ENCODE data around the gene ZDHHC22. TPM values are rescaled to one million over a fixed set of nuclear protein-coding genes. Genes with fewer than 3 reads are reported as not detected.

The ZDHHC22 gene
- total and polyA plus RNA-seq, 2 donors from 2014 or later, result not detected

GRCh38 chr14:77099425-77100167 is 42.0 kb downstream of the ZDHHC22 start:
- no peaks in the 10 kb centered on the region for H3K9me3 ChIP-seq (ENCODE audit: control insufficient read depth in 2 of 3, insufficient read depth in 1 of 3, low read length in 3 of 3)
- intact Hi-C loops (cut with DNase I), result no loop called here
- peak overlapping the region in 2 of 3 donors; percentile 93 to 97 for H3K4me3 ChIP-seq (ENCODE audit: low read length in 3 of 3)
- FAIRE-seq (no peak), DNase-seq (peak in 3 of 5 donors; percentile 10 to 77 (median 56))
- no peak for TF ChIP-seq CTCF (IDR thresholded peaks at IDR 0.05; ENCODE audit: borderline replicate concordance, extremely low read depth, insufficient read depth)
- peak overlapping the region; percentile 99 for H3K27ac ChIP-seq (ENCODE audit: low read depth in 2 of 2, low read length in 2 of 2)
- H3K9ac ChIP-seq (ENCODE audit: low read length in 3 of 3), result peak overlapping the region in 1 of 3 donors; percentile 97
- H3K4me1 ChIP-seq (ENCODE audit: control insufficient read depth in 2 of 3, insufficient read depth in 2 of 3, low read depth in 1 of 3, low read length in 3 of 3), result peaks cover 3 to 26% (median 22%) of the 10 kb centered on the region in 3 donors
- no peaks in the 10 kb centered on the region for H3K27me3 ChIP-seq (ENCODE audit: control insufficient read depth, insufficient read depth, low read length)
- no peaks in the 10 kb centered on the region for H3K36me3 ChIP-seq (ENCODE audit: control insufficient read depth in 2 of 3, insufficient read depth in 3 of 3, low read length in 3 of 3)

GRCh38 chr14:77098529-77099353 is 42.9 kb downstream of the ZDHHC22 start:
- peak overlapping the region; percentile 99 for H3K27ac ChIP-seq (ENCODE audit: low read depth in 2 of 2, low read length in 2 of 2)
- intact Hi-C loops (cut with DNase I), result no loop called here
- no peaks in the 10 kb centered on the region for H3K36me3 ChIP-seq (ENCODE audit: control insufficient read depth in 2 of 3, insufficient read depth in 3 of 3, low read length in 3 of 3)
- peak in 3 of 5 donors; percentile 23 to 92 (median 62) for DNase-seq
- peaks cover 3 to 26% (median 14%) of the 10 kb centered on the region in 3 donors for H3K4me1 ChIP-seq (ENCODE audit: control insufficient read depth in 2 of 3, insufficient read depth in 2 of 3, low read depth in 1 of 3, low read length in 3 of 3)
- H3K27me3 ChIP-seq (ENCODE audit: control insufficient read depth, insufficient read depth, low read length), result no peaks in the 10 kb centered on the region
- no peak for TF ChIP-seq CTCF (IDR thresholded peaks at IDR 0.05; ENCODE audit: borderline replicate concordance, extremely low read depth, insufficient read depth)
- peak overlapping the region; percentile 93 to 98 (median 97) for H3K4me3 ChIP-seq (ENCODE audit: low read length in 3 of 3)
- peak overlapping the region; percentile 97 to 100 (median 98) for H3K9ac ChIP-seq (ENCODE audit: low read length in 3 of 3)
- no peaks in the 10 kb centered on the region for H3K9me3 ChIP-seq (ENCODE audit: control insufficient read depth in 2 of 3, insufficient read depth in 1 of 3, low read length in 3 of 3)
- no peak for FAIRE-seq

- peak within 1 kb of the TSS; percentile 97 to 100 (median 98) for H3K9ac ChIP-seq (ENCODE audit: low read length in 3 of 3)
- FAIRE-seq, result peak; percentile 78
- intact Hi-C loops (cut with DNase I), result no loop called here
These were observed 43.7 kb downstream of the ZDHHC22 start, which contains the start of gene CIPC for GRCh38 chr14:77097700-77098528. Gene CIPC, plus strand, starts transcription at chr14:77098258. Its CDS starts 7,451 bp downstream, at chr14:77105709.

More at GRCh38 chr14:77097700-77098528, 43.7 kb downstream of the ZDHHC22 start, which contains the start of gene CIPC:
- Histone ChIP-seq H3K27ac (ENCODE audit: low read depth in 2 of 2, low read length in 2 of 2) (peak within 1 kb of the TSS; percentile 99 to 100), H3K9me3 (ENCODE audit: control insufficient read depth in 2 of 3, insufficient read depth in 1 of 3, low read length in 3 of 3) (no peaks in the 10 kb centered on the region), H3K4me3 (ENCODE audit: low read length in 3 of 3) (peak within 1 kb of the TSS; percentile 93 to 98 (median 97)), H3K36me3 (ENCODE audit: control insufficient read depth in 2 of 3, insufficient read depth in 3 of 3, low read length in 3 of 3) (no peaks in the 10 kb centered on the region), H3K27me3 (ENCODE audit: control insufficient read depth, insufficient read depth, low read length) (no peaks in the 10 kb centered on the region), H3K4me1 (ENCODE audit: control insufficient read depth in 2 of 3, insufficient read depth in 2 of 3, low read depth in 1 of 3, low read length in 3 of 3) (peaks cover 3 to 26% (median 14%) of the 10 kb centered on the region in 3 donors)
- TF ChIP-seq CTCF (IDR thresholded peaks at IDR 0.05; ENCODE audit: borderline replicate concordance, extremely low read depth, insufficient read depth), result no peak
- DNase-seq, result peak; percentile 100

Measured in kidney (tissue), 14 donors.